OCI-LY3 (cell line): ENCODE measurements around the gene HHAT.

Source experiments
- CTCF ChIP-seq: fragments of 200-600, 300-600 bp; sonication (generic); IDR thresholded peaks from 2 replicates; pipeline ENCODE4 v1.5.1; 2014; ENCODE audit warnings: antibody characterized with exemption, low read length, low read depth
- EZH2phosphoT487 ChIP-seq: fragments of 200-600 bp; shearing (Covaris generic); IDR thresholded peaks from 2 replicates; pipeline ENCODE4 v1.6.1; 2018; ENCODE audit warnings: antibody characterized with exemption, mixed run types, low read depth

- TF ChIP-seq CTCF (no peak), EZH2phosphoT487 (no peak)
Observed at GRCh38 chr1:210588946-210589345, 260.2 kb downstream of the HHAT start.
